GM20431 (cell line): ENCODE results near the gene CYP1A1.

Experiments
- in situ Hi-C: fragments of 300-500 bp; cut with MseI, MboI; formaldehyde crosslinking; loops from one replicate; pipeline ENCODE4 v1.15.0; 2020; ENCODE audit warnings: low sequenced_read_pairs; ENCODE audit not compliant: unreplicated experiment

Gene CYP1A1

GRCh38 chr15:74725225-74725774 lies at the start of gene CYP1A1:
Gene CYP1A1, minus strand, starts transcription at chr15:74725528. Its CDS starts 2,431 bp downstream, at chr15:74723097.
- in situ Hi-C loops: no loop called here

- in situ Hi-C loops: loop anchor here (25.0 kb wide), 1 partner anchor 411 kb away; the partner anchor contains the start of gene CYP11A1
Observed at GRCh38 chr15:74773731-74774252, 48.5 kb upstream of the CYP1A1 start.

GRCh38 chr15:74773329-74773728 lies 48.0 kb upstream of the CYP1A1 start:
- in situ Hi-C loops: loop anchor here (25.0 kb wide), 1 partner anchor 411 kb away; the partner anchor contains the start of gene CYP11A1

GRCh38 chr15:74770211-74770903 lies 45.0 kb upstream of the CYP1A1 start:
- in situ Hi-C loops: loop anchor here (25.0 kb wide), 1 partner anchor 408 kb away; the partner anchor contains the start of gene CYP11A1

- in situ Hi-C loops: loop anchor here (10.0 to 25.0 kb wide), 3 partner anchors 65 to 407 kb away; partner anchors contain the start of gene CYP11A1
Observed at GRCh38 chr15:74769463-74770025, 44.2 kb upstream of the CYP1A1 start.

GRCh38 chr15:74768771-74769342 lies 43.5 kb upstream of the CYP1A1 start:
- in situ Hi-C loops: loop anchor here (10.0 to 25.0 kb wide), 3 partner anchors 66 to 407 kb away; partner anchors contain the start of gene CYP11A1

- in situ Hi-C loops: loop anchor here (10.0 to 25.0 kb wide), 3 partner anchors 67 to 406 kb away; partner anchors contain the start of gene CYP11A1
Observed at GRCh38 chr15:74768099-74768770, 42.9 kb upstream of the CYP1A1 start.

- in situ Hi-C loops: loop anchor here (10.0 to 25.0 kb wide), 3 partner anchors 67 to 405 kb away; partner anchors contain the start of gene CYP11A1
Observed at GRCh38 chr15:74767167-74768098, 42.1 kb upstream of the CYP1A1 start.

GRCh38 chr15:74763416-74763815 lies 38.1 kb upstream of the CYP1A1 start:
- in situ Hi-C loops: loop anchor here (10.0 to 25.0 kb wide), 3 partner anchors 71 to 401 kb away; partner anchors contain the start of gene CYP11A1

GRCh38 chr15:74762791-74763150 lies 37.4 kb upstream of the CYP1A1 start:
- in situ Hi-C loops: loop anchor here (10.0 to 25.0 kb wide), 3 partner anchors 72 to 400 kb away; partner anchors contain the start of gene CYP11A1

GRCh38 chr15:74758736-74759135 lies 33.4 kb upstream of the CYP1A1 start:
- in situ Hi-C loops: loop anchor here (25.0 kb wide), 1 partner anchor 396 kb away; the partner anchor contains the start of gene CYP11A1

- in situ Hi-C loops: loop anchor here (25.0 kb wide), 1 partner anchor 392 kb away; the partner anchor contains the start of gene CYP11A1
Observed at GRCh38 chr15:74754593-74755215, 29.4 kb upstream of the CYP1A1 start.

- in situ Hi-C loops: loop anchor here (25.0 kb wide), 1 partner anchor 390 kb away; the partner anchor contains the start of gene CYP11A1
Observed at GRCh38 chr15:74752531-74752930, 27.2 kb upstream of the CYP1A1 start.

- in situ Hi-C loops: loop anchor here (25.0 kb wide), 1 partner anchor 390 kb away; the partner anchor contains the start of gene CYP11A1
Observed at GRCh38 chr15:74752011-74752410, 26.7 kb upstream of the CYP1A1 start.

- in situ Hi-C loops: loop anchor here (25.0 kb wide), 1 partner anchor 388 kb away; the partner anchor contains the start of gene CYP11A1
Observed at GRCh38 chr15:74750751-74751150, 25.4 kb upstream of the CYP1A1 start.

- in situ Hi-C loops: loop anchor here (25.0 kb wide), 1 partner anchor 388 kb away; the partner anchor contains the start of gene CYP11A1
Observed at GRCh38 chr15:74749832-74750231, 24.5 kb upstream of the CYP1A1 start.

GRCh38 chr15:74748322-74748946 lies 23.1 kb upstream of the CYP1A1 start, which contains the start of gene CYP1A2:
Gene CYP1A2, plus strand, starts transcription at chr15:74748845. Its CDS starts 894 bp downstream, at chr15:74749739.
- in situ Hi-C loops: no loop called here
